A549 (cell line): ENCODE results near the gene CIDEB.

Source experiments
- CTCF ChIP-seq: fragments of >200 bp; sonication (Bioruptor Twin); formaldehyde crosslinking; IDR thresholded peaks from 3 replicates; pipeline ENCODE4 v1.5.1; 2016
- JUN ChIP-seq, 2 experiments: fragments of >200 bp; sonication (Bioruptor Twin); formaldehyde crosslinking; IDR thresholded peaks; 2 replicates in 1 of 2; 3 replicates in 1 of 2; pipeline ENCODE4 v1.6.1; 2016 to 2017
- KDM1A ChIP-seq: fragments of 200-600 bp; sonication (generic); IDR thresholded peaks from 2 replicates; pipeline ENCODE4 v1.6.1; 2016; ENCODE audit warnings: low read depth, mild to moderate bottlenecking
- MAFK ChIP-seq: fragments of 450-650 bp; IDR thresholded peaks from 2 replicates; pipeline ENCODE4 v1.6.1; 2014; ENCODE audit not compliant: partially characterized antibody
- MAX ChIP-seq: IDR thresholded peaks from 2 replicates; pipeline ENCODE4 v1.6.1; 2012
- PBX3 ChIP-seq: IDR thresholded peaks from 2 replicates; pipeline ENCODE4 v1.6.1; 2012
- POLR2A ChIP-seq: IDR thresholded peaks from 2 replicates; pipeline ENCODE4 v1.6.1; 2012; ENCODE audit warnings: mild to moderate bottlenecking, low read length
- RAD21 ChIP-seq, 2 experiments: fragments of >200 bp in 1 of 2; sonication (Bioruptor Twin) in 1 of 2; formaldehyde crosslinking in 1 of 2; IDR thresholded peaks in 1 of 2; conservative IDR thresholded peaks in 1 of 2; 2 replicates in 1 of 2; 3 replicates in 1 of 2; pipeline ENCODE4 v1.6.1; 2012 to 2018; ENCODE audit warnings: inconsistent platforms in 1 of 2
- REST ChIP-seq: fragments of 200-600 bp; sonication (generic); IDR thresholded peaks from 2 replicates; pipeline ENCODE4 v1.6.1; 2016; ENCODE audit warnings: antibody characterized with exemption, mild to moderate bottlenecking, moderate library complexity
- ZFP36 ChIP-seq: fragments of 450-650 bp; IDR thresholded peaks from 2 replicates; pipeline ENCODE4 v1.6.1; 2014; ENCODE audit warnings: borderline replicate concordance; ENCODE audit not compliant: partially characterized antibody

- TF ChIP-seq RAD21 (conservative IDR thresholded peaks at IDR 0.05 in 1 of 2, IDR thresholded peaks at IDR 0.05 in 1 of 2) (no peak), PBX3 (no peak), MAX (no peak), CTCF (no peak), POLR2A (no peak), REST (no peak), MAFK (no peak), JUN (IDR thresholded peaks at IDR 0.05) (no peak), ZFP36 (no peak), KDM1A (no peak)
Observed at GRCh38 chr14:24292118-24292807, 15.5 kb downstream of the CIDEB start.
